Loucy (cell line): ENCODE data around the gene PVALEF.

Experiments used
- H2AFZ ChIP-seq: fragments of 200-600 bp; sonication (generic); 2 replicates; pipeline ENCODE4 v1.6.0; 2016; ENCODE audit warnings: antibody characterized with exemption, mild to moderate bottlenecking, low read length, moderate library complexity
- H3F3A ChIP-seq: fragments of 200-600 bp; 2 replicates; pipeline ENCODE4 v1.6.0; 2016; ENCODE audit warnings: antibody characterized with exemption, low read depth, mild to moderate bottlenecking
- H3K27me3 ChIP-seq: fragments of 200-600 bp; sonication (generic); 2 replicates; pipeline ENCODE4 v1.6.1; 2014; ENCODE audit warnings: low read length, mild to moderate bottlenecking; ENCODE audit not compliant: insufficient read depth, poor library complexity, severe bottlenecking
- H3K36me3 ChIP-seq: fragments of 200-600 bp; sonication (generic); 2 replicates; pipeline ENCODE4 v1.6.1; 2016; ENCODE audit warnings: low read length; ENCODE audit not compliant: insufficient read depth
- H3K4me1 ChIP-seq: fragments of 200-600 bp; sonication (generic); 2 replicates; pipeline ENCODE4 v1.5.1; 2014; ENCODE audit warnings: low read length, mild to moderate bottlenecking; ENCODE audit not compliant: insufficient read depth, poor library complexity, severe bottlenecking
- H3K4me2 ChIP-seq: fragments of 200-600 bp; sonication (generic); 2 replicates; pipeline ENCODE4 v1.6.0; 2014; ENCODE audit warnings: antibody characterized with exemption, low read length, low read depth, mild to moderate bottlenecking; ENCODE audit not compliant: poor library complexity, severe bottlenecking
- H3K4me3 ChIP-seq: fragments of 200-600 bp; sonication (generic); 2 replicates; pipeline ENCODE4 v1.5.1; 2014; ENCODE audit warnings: low read length, mild to moderate bottlenecking, mixed read lengths; ENCODE audit not compliant: poor library complexity, severe bottlenecking
- H3K79me2 ChIP-seq: fragments of 200-600 bp; sonication (generic); 2 replicates; pipeline ENCODE4 v1.6.1; 2014; ENCODE audit warnings: low read length; ENCODE audit not compliant: insufficient read depth
- H3K9ac ChIP-seq: fragments of 200-600 bp; sonication (generic); 2 replicates; pipeline ENCODE4 v1.6.0; 2014; ENCODE audit warnings: mild to moderate bottlenecking, low read depth, low read length, moderate library complexity; ENCODE audit not compliant: poor library complexity, severe bottlenecking
- H3K9me2 ChIP-seq: fragments of 200-600 bp; sonication (generic); replicated peaks from 2 replicates; pipeline ENCODE4 v1.6.1; 2016; ENCODE audit warnings: low read depth, low read length, mixed read lengths
- H3K9me3 ChIP-seq: fragments of 200-600 bp; sonication (generic); 2 replicates; pipeline ENCODE4 v1.6.1; 2014; ENCODE audit warnings: mild to moderate bottlenecking, antibody characterized with exemption, low read length, low read depth; ENCODE audit not compliant: insufficient read depth
- H4K20me1 ChIP-seq: fragments of 200-600 bp; sonication (generic); 2 replicates; pipeline ENCODE4 v1.6.0; 2014; ENCODE audit warnings: antibody characterized with exemption, low read length, mild to moderate bottlenecking; ENCODE audit not compliant: insufficient read depth, poor library complexity, severe bottlenecking
- EZH2phosphoT487 ChIP-seq: fragments of 200-600 bp; IDR thresholded peaks from 2 replicates; pipeline ENCODE4 v1.6.1; 2018; ENCODE audit warnings: antibody characterized with exemption, mild to moderate bottlenecking, moderate library complexity, borderline replicate concordance
- TF ChIP-seq, protein P1 (sequence below): fragments of 200-600 bp; sonication (generic); conservative IDR thresholded peaks from 2 replicates; pipeline ENCODE4 v1.5.1; 2014; ENCODE audit warnings: mild to moderate bottlenecking, antibody characterized with exemption, low read length

PVALEF gene

DNA sequence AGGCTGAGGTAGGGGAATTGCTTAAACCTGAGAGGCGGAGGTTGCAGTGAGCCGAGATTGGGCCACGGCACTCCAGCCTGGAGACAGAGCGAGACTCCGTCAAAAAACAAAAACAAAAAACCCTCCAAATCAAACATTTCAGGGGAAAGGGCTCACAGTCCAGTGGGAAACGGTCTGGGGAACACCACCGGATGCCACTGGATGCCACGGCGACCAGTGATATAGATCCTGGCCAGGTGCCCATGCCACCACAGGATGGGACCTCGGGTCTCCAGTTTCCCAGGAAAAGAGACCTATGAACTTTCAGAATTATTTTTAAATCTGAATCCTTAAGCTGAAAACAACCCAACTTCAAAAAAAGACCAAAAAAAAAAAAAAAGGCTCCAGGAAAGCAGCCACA, 45.2 kb downstream of the PVALEF start:
- H3K9me3 ChIP-seq = no peaks in the 10 kb centered on the region
- H3K9me2 ChIP-seq = no peaks in the 10 kb centered on the region
- no peak overlapping the region for H3K9ac ChIP-seq
- no peak overlapping the region for H3K4me2 ChIP-seq
- H3K4me3 ChIP-seq = no peak overlapping the region
- H3F3A ChIP-seq = no peaks in the 10 kb centered on the region
- TF ChIP-seq, protein P1, sequence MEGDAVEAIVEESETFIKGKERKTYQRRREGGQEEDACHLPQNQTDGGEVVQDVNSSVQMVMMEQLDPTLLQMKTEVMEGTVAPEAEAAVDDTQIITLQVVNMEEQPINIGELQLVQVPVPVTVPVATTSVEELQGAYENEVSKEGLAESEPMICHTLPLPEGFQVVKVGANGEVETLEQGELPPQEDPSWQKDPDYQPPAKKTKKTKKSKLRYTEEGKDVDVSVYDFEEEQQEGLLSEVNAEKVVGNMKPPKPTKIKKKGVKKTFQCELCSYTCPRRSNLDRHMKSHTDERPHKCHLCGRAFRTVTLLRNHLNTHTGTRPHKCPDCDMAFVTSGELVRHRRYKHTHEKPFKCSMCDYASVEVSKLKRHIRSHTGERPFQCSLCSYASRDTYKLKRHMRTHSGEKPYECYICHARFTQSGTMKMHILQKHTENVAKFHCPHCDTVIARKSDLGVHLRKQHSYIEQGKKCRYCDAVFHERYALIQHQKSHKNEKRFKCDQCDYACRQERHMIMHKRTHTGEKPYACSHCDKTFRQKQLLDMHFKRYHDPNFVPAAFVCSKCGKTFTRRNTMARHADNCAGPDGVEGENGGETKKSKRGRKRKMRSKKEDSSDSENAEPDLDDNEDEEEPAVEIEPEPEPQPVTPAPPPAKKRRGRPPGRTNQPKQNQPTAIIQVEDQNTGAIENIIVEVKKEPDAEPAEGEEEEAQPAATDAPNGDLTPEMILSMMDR = no peak
- TF ChIP-seq EZH2phosphoT487 = no peak
- no peak overlapping the region for H2AFZ ChIP-seq
- H3K79me2 ChIP-seq = peaks cover 8% of the 10 kb centered on the region; the same call in 1 of the 2 replicates
- H3K36me3 ChIP-seq = peaks cover 17% of the 10 kb centered on the region; the same call in 1 of the 2 replicates
- H4K20me1 ChIP-seq = no peaks in the 10 kb centered on the region
- no peaks in the 10 kb centered on the region for H3K27me3 ChIP-seq
- H3K4me1 ChIP-seq = no peaks in the 10 kb centered on the region

DNA sequence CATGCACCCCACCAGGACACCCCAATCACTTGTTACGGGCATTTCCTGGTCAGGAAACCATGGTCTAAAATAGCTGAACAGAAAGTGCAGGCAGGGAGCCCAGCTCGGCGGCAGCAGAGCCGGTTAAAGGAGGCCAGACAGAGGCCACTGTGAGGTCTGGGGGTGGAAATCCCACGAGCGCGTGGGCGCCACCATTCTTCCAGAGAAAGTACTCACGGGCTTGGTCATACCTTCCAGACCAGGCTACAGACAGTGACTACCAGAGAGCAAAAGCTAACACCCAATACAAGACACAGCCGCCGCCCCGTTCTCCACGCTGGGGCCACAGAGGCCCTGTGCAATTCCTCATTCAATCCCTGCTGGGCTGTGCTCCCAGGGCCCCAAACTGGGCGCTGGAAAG, 45.6 kb downstream of the PVALEF start:
- Histone ChIP-seq H3F3A (no peaks in the 10 kb centered on the region), H3K79me2 (peaks cover 8% of the 10 kb centered on the region; the same call in 1 of the 2 replicates), H3K9me3 (no peaks in the 10 kb centered on the region), H4K20me1 (no peaks in the 10 kb centered on the region), H2AFZ (no peak overlapping the region), H3K4me1 (no peaks in the 10 kb centered on the region), H3K4me2 (no peak overlapping the region), H3K9ac (no peak overlapping the region), H3K4me3 (no peak overlapping the region), H3K27me3 (no peaks in the 10 kb centered on the region), H3K36me3 (peaks cover 17% of the 10 kb centered on the region; the same call in 1 of the 2 replicates), H3K9me2 (no peaks in the 10 kb centered on the region)
- TF ChIP-seq, protein P1 = no peak
- no peak for TF ChIP-seq EZH2phosphoT487

DNA sequence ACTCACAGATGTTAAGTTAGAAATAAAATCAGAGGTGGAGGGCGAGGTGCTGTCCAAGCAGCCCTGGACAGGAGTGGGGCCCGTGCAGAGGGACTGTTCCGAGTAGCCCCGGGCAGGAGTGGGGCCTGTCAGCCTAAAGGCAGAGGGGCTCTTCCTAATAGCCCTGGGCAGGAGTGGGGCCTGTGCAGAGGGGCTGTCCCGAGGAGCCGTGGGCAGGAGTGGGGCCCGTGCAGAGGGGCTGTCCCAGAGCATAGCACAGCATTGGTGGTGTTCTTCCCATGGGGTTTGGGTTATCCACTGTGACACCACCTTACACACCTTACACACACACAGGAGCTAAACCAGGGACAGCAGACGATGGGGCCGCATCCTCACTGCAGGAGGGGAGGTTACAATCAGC, 47.1 kb downstream of the PVALEF start:
- no peak overlapping the region for H3K4me2 ChIP-seq
- H2AFZ ChIP-seq = no peak overlapping the region
- H3K9me2 ChIP-seq = no peaks in the 10 kb centered on the region
- peaks cover 9% of the 10 kb centered on the region; the same call in 1 of the 2 replicates for H3K36me3 ChIP-seq
- H3K9ac ChIP-seq = no peak overlapping the region
- H3K9me3 ChIP-seq = no peaks in the 10 kb centered on the region
- TF ChIP-seq, protein P1 = no peak
- no peak for TF ChIP-seq EZH2phosphoT487
- no peaks in the 10 kb centered on the region for H3K27me3 ChIP-seq
- H4K20me1 ChIP-seq = no peaks in the 10 kb centered on the region
- H3K4me1 ChIP-seq = no peaks in the 10 kb centered on the region
- no peak overlapping the region for H3K4me3 ChIP-seq
- no peaks in the 10 kb centered on the region for H3F3A ChIP-seq
- peaks cover 8% of the 10 kb centered on the region; the same call in 1 of the 2 replicates for H3K79me2 ChIP-seq
